Loucy (cell line): ENCODE measurements around the gene GPR137.
"Not testable (repeated sequence)": the region's sequence is repeated elsewhere in the genome, so short reads cannot be mapped to it uniquely, and the experiment has no call there.

Experiments used
- H2AFZ ChIP-seq: fragments of 200-600 bp; sonication (generic); 2 replicates; pipeline ENCODE4 v1.6.0; 2016; ENCODE audit warnings: antibody characterized with exemption, mild to moderate bottlenecking, low read length, moderate library complexity
- H3F3A ChIP-seq: fragments of 200-600 bp; 2 replicates; pipeline ENCODE4 v1.6.0; 2016; ENCODE audit warnings: antibody characterized with exemption, low read depth, mild to moderate bottlenecking
- H3K27me3 ChIP-seq: fragments of 200-600 bp; sonication (generic); 2 replicates; pipeline ENCODE4 v1.6.1; 2014; ENCODE audit warnings: low read length, mild to moderate bottlenecking; ENCODE audit not compliant: insufficient read depth, poor library complexity, severe bottlenecking
- H3K36me3 ChIP-seq: fragments of 200-600 bp; sonication (generic); 2 replicates; pipeline ENCODE4 v1.6.1; 2016; ENCODE audit warnings: low read length; ENCODE audit not compliant: insufficient read depth
- H3K4me1 ChIP-seq: fragments of 200-600 bp; sonication (generic); 2 replicates; pipeline ENCODE4 v1.5.1; 2014; ENCODE audit warnings: low read length, mild to moderate bottlenecking; ENCODE audit not compliant: insufficient read depth, poor library complexity, severe bottlenecking
- H3K4me2 ChIP-seq: fragments of 200-600 bp; sonication (generic); 2 replicates; pipeline ENCODE4 v1.6.0; 2014; ENCODE audit warnings: antibody characterized with exemption, low read length, low read depth, mild to moderate bottlenecking; ENCODE audit not compliant: poor library complexity, severe bottlenecking
- H3K4me3 ChIP-seq: fragments of 200-600 bp; sonication (generic); 2 replicates; pipeline ENCODE4 v1.5.1; 2014; ENCODE audit warnings: low read length, mild to moderate bottlenecking, mixed read lengths; ENCODE audit not compliant: poor library complexity, severe bottlenecking
- H3K79me2 ChIP-seq: fragments of 200-600 bp; sonication (generic); 2 replicates; pipeline ENCODE4 v1.6.1; 2014; ENCODE audit warnings: low read length; ENCODE audit not compliant: insufficient read depth
- H3K9ac ChIP-seq: fragments of 200-600 bp; sonication (generic); 2 replicates; pipeline ENCODE4 v1.6.0; 2014; ENCODE audit warnings: mild to moderate bottlenecking, low read depth, low read length, moderate library complexity; ENCODE audit not compliant: poor library complexity, severe bottlenecking
- H3K9me2 ChIP-seq: fragments of 200-600 bp; sonication (generic); replicated peaks from 2 replicates; pipeline ENCODE4 v1.6.1; 2016; ENCODE audit warnings: low read depth, low read length, mixed read lengths
- H3K9me3 ChIP-seq: fragments of 200-600 bp; sonication (generic); 2 replicates; pipeline ENCODE4 v1.6.1; 2014; ENCODE audit warnings: mild to moderate bottlenecking, antibody characterized with exemption, low read length, low read depth; ENCODE audit not compliant: insufficient read depth
- H4K20me1 ChIP-seq: fragments of 200-600 bp; sonication (generic); 2 replicates; pipeline ENCODE4 v1.6.0; 2014; ENCODE audit warnings: antibody characterized with exemption, low read length, mild to moderate bottlenecking; ENCODE audit not compliant: insufficient read depth, poor library complexity, severe bottlenecking
- CTCF ChIP-seq: fragments of 200-600 bp; sonication (generic); conservative IDR thresholded peaks from 2 replicates; pipeline ENCODE4 v1.5.1; 2014; ENCODE audit warnings: mild to moderate bottlenecking, antibody characterized with exemption, low read length
- EZH2phosphoT487 ChIP-seq: fragments of 200-600 bp; IDR thresholded peaks from 2 replicates; pipeline ENCODE4 v1.6.1; 2018; ENCODE audit warnings: antibody characterized with exemption, mild to moderate bottlenecking, moderate library complexity, borderline replicate concordance

The GPR137 gene

DNA sequence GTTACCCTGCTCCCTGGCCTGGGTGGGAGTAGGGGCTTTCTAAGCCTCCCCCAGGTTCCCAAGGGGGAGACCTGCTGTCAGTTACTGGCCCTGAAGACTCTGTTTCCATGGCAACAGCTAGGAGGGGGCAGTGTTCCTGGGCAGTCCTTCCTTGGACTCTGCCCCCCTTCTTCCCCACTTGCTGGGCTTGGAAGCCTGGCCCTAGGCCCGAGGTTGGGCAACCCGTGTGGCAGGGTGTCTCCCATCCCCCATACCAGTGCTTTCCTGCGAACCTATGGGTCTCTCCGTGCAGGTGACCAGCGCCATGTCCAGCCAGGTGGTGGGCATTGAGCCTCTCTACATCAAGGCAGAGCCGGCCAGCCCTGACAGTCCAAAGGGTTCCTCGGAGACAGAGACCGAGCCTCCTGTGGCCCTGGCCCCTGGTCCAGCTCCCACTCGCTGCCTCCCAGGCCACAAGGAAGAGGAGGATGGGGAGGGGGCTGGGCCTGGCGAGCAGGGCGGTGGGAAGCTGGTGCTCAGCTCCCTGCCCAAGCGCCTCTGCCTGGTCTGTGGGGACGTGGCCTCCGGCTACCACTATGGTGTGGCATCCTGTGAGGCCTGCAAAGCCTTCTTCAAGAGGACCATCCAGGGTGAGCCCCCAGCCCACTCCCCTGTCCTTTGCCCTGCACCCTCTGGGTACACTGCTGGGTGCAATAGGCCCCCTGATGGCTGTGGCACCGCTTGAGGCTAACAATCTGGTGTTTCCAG lies 21.4 kb downstream of the GPR137 start:
- H4K20me1 ChIP-seq: peaks cover 21% of the 10 kb centered on the region
- peaks cover 18% of the 10 kb centered on the region for H3K4me1 ChIP-seq
- H3K27me3 ChIP-seq: no peaks in the 10 kb centered on the region
- H2AFZ ChIP-seq: no peak overlapping the region
- H3F3A ChIP-seq: 0 out of 2 replicates have a peak, but pooled peaks cover 3% of the 10 kb centered on the region
- H3K79me2 ChIP-seq: peaks cover 34% of the 10 kb centered on the region
- peak overlapping the region; percentile 96 for H3K4me3 ChIP-seq
- H3K9me2 ChIP-seq: no peaks in the 10 kb centered on the region
- TF ChIP-seq EZH2phosphoT487: no peak
- no peak for TF ChIP-seq CTCF
- H3K36me3 ChIP-seq: no peaks in the 10 kb centered on the region
- peak overlapping the region; percentile 88 for H3K9ac ChIP-seq
- H3K9me3 ChIP-seq: no peaks in the 10 kb centered on the region
- peak overlapping the region; percentile 93 for H3K4me2 ChIP-seq

DNA sequence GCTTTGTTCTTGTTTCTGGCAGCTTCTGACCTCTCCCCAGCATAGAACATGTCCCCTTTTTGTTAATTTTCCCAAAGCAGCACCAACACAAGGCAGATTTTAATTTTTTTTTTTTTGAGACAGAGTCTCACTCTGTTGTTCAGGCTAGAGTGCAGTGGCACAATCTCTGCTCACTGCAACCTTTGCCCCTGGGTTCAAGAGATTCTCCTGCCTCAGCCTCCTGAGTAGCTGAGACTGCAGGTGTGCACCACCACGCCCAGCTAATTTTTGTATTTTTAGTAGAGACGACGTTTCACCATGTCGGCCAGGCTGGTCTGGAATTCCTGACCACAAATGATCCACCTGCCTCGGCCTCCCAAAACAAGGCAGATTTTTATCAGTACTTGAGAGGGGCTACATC lies 22.1 kb downstream of the GPR137 start:
- H3K27me3 ChIP-seq, H3K9me2 ChIP-seq, H3K9ac ChIP-seq, H3F3A ChIP-seq, H3K9me3 ChIP-seq, H2AFZ ChIP-seq, H3K36me3 ChIP-seq: not testable (repeated sequence)
- peaks cover 18% of the 10 kb centered on the region for H3K4me1 ChIP-seq
- H4K20me1 ChIP-seq: peaks cover 21% of the 10 kb centered on the region
- H3K4me2 ChIP-seq: peak overlapping the region; percentile 93
- peaks cover 37% of the 10 kb centered on the region for H3K79me2 ChIP-seq
- peak overlapping the region; percentile 96 for H3K4me3 ChIP-seq

DNA sequence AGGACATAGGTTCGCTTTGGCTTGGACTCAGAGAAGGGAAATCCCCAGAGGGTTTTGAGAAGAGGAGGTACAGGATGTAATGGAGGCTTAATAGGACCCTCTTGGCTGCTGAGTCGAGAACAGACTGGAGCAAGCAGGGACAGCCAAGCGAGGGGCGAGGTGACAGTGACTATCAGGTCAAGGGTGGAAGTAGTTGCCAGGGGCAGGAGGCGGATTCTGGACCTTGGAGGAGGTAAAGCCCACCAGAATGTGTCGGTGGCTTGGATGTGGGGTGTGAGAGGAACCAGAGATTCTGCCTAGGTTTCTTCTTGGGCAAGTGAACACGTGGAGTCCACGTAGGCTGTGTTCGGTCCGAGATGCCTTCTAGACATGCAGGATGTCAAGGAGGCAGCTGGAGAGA lies 27.3 kb downstream of the GPR137 start:
- Histone ChIP-seq H3K4me3 (no peak overlapping the region), H3K9me3 (no peaks in the 10 kb centered on the region), H3K9ac (no peak overlapping the region), H3K27me3 (no peaks in the 10 kb centered on the region), H4K20me1 (peaks cover 12% of the 10 kb centered on the region), H3K4me1 (no peaks in the 10 kb centered on the region), H3K9me2 (no peaks in the 10 kb centered on the region), H3K79me2 (peaks cover 38% of the 10 kb centered on the region), H3F3A (peaks cover 7% of the 10 kb centered on the region; the same call in 1 of the 2 replicates), H2AFZ (no peak overlapping the region), H3K36me3 (peaks cover 7% of the 10 kb centered on the region; the same call in 1 of the 2 replicates), H3K4me2 (no peak overlapping the region)
- TF ChIP-seq EZH2phosphoT487 (no peak), CTCF (no peak)
